Right atrium auricular region (tissue), 2 donors: ENCODE measurements around the gene PDK2. TPM values are rescaled to one million over a fixed set of nuclear protein-coding genes. Genes with fewer than 3 reads are reported as not detected.
A peak's percentile ranks its signal among the peaks of the same experiment; 100 is the strongest.

ENCODE experiments used
- DNase-seq: peaks from one replicate; pipeline ENCODE4 v3.0.0-alpha.2; 2019; ENCODE audit warnings: low spot score
- H3K27ac ChIP-seq, 2 donors: fragments of 200-600 bp; sonication (generic); 1 replicate in 1 of 2; 2 replicates in 1 of 2; pipeline ENCODE4 v1.5.1; 2016 to 2019
- H3K27me3 ChIP-seq, 2 donors: fragments of 200-600 bp; sonication (generic); one replicate each; pipeline versions ENCODE4 v1.5.1 to v1.6.0; 2017 to 2019
- H3K36me3 ChIP-seq: fragments of 200-600 bp; sonication (generic); one replicate; pipeline ENCODE4 v1.5.1; 2016
- H3K4me1 ChIP-seq, 2 donors: fragments of 200-600 bp; sonication (generic); one replicate each; pipeline versions ENCODE4 v1.5.1 to v1.6.0; 2017 to 2019
- H3K4me3 ChIP-seq, 2 donors: fragments of 200-600 bp; sonication (generic); 1 replicate in 1 of 2; 2 replicates in 1 of 2; pipeline ENCODE4 v1.5.1; 2017 to 2019; ENCODE audit warnings: mild to moderate bottlenecking in 1 of 2, moderate library complexity in 1 of 2
- H3K9me3 ChIP-seq, 2 donors: fragments of 200-600 bp; sonication (generic); one replicate each; pipeline ENCODE4 v1.5.1; 2019
- CTCF ChIP-seq, 2 donors: fragments of 200-600 bp; sonication (generic); IDR thresholded peaks; one replicate each; pipeline ENCODE4 v1.5.1; 2019; ENCODE audit warnings: antibody characterized with exemption in 2 of 2
- total RNA-seq, 2 donors: library from RNA; depleted of rRNA; stranded (reverse); fragments of >200 nt; gene quantifications; one replicate each; pipeline ENCODE4 v1.1.0, GENCODE V29; 2016

PDK2 gene
- total RNA-seq, 2 donors from 2014 or later, result 186 to 214 TPM

GRCh38 chr17:50093807-50094206 is 1.3 kb upstream of the PDK2 start:
- H3K4me3 ChIP-seq, result no peak overlapping the region

GRCh38 chr17:50094243-50094752 is 853 bp upstream of the PDK2 start:
- peak; percentile 97 to 98 for TF ChIP-seq CTCF (IDR thresholded peaks at IDR 0.05)
- peaks cover 0 to 41% of the 10 kb centered on the region in 2 donors for H3K4me1 ChIP-seq
- no peaks in the 10 kb centered on the region for H3K27me3 ChIP-seq
- no peaks in the 10 kb centered on the region for H3K9me3 ChIP-seq
- H3K36me3 ChIP-seq, result peaks cover 23% of the 10 kb centered on the region
- peak overlapping the region; percentile 78 to 95 for H3K4me3 ChIP-seq
- DNase-seq, result peak; percentile 96
- peak overlapping the region; percentile 94 to 96 for H3K27ac ChIP-seq

More at GRCh38 chr17:50093807-50094206, 1.3 kb upstream of the PDK2 start:
- Histone ChIP-seq H3K9me3 (no peaks in the 10 kb centered on the region), H3K27ac (peak overlapping the region; percentile 94 to 96), H3K36me3 (peaks cover 23% of the 10 kb centered on the region), H3K4me1 (peaks cover 0 to 36% of the 10 kb centered on the region in 2 donors), H3K27me3 (no peaks in the 10 kb centered on the region)
- DNase-seq, result no peak
- TF ChIP-seq CTCF (IDR thresholded peaks at IDR 0.05), result no peak

GRCh38 chr17:50095626-50096037 is 481 bp downstream of the PDK2 start:
- Histone ChIP-seq H3K4me3 (peak overlapping the region; percentile 78 to 95), H3K9me3 (no peaks in the 10 kb centered on the region), H3K4me1 (peaks cover 0 to 54% of the 10 kb centered on the region in 2 donors), H3K36me3 (peaks cover 32% of the 10 kb centered on the region), H3K27ac (peak overlapping the region; percentile 94 to 96), H3K27me3 (no peaks in the 10 kb centered on the region)
- no peak for TF ChIP-seq CTCF (IDR thresholded peaks at IDR 0.05)
- DNase-seq, result no peak

GRCh38 chr17:50096092-50096491 is 941 bp downstream of the PDK2 start:
- H3K4me1 ChIP-seq, result peaks cover 0 to 59% of the 10 kb centered on the region in 2 donors
- no peaks in the 10 kb centered on the region for H3K9me3 ChIP-seq
- peak overlapping the region; percentile 78 to 95 for H3K4me3 ChIP-seq
- TF ChIP-seq CTCF (IDR thresholded peaks at IDR 0.05), result no peak
- H3K36me3 ChIP-seq, result peaks cover 37% of the 10 kb centered on the region
- no peaks in the 10 kb centered on the region for H3K27me3 ChIP-seq
- no peak for DNase-seq
- H3K27ac ChIP-seq, result peak overlapping the region; percentile 94 to 96

GRCh38 chr17:50096758-50097157 is 1.6 kb downstream of the PDK2 start:
- DNase-seq, result no peak
- peaks cover 0 to 66% of the 10 kb centered on the region in 2 donors for H3K4me1 ChIP-seq

More at GRCh38 chr17:50096758-50097157, 1.6 kb downstream of the PDK2 start:
- H3K36me3 ChIP-seq, result peaks cover 37% of the 10 kb centered on the region
- H3K27me3 ChIP-seq, result no peaks in the 10 kb centered on the region
- H3K4me3 ChIP-seq, result peak overlapping the region; percentile 78 to 95
- no peak for TF ChIP-seq CTCF (IDR thresholded peaks at IDR 0.05)
- no peaks in the 10 kb centered on the region for H3K9me3 ChIP-seq
- H3K27ac ChIP-seq, result peak overlapping the region; percentile 94 to 96
